BJ (cell line): ENCODE measurements around the gene ZNF467. TPM values are rescaled to one million over a fixed set of nuclear protein-coding genes. Genes with fewer than 3 reads are reported as not detected.

Experiments used
- CTCF ChIA-PET: fragments of 350-600 bp; formaldehyde crosslinking; extraction: SDS; loops from one replicate; lab custom pipeline; 2021; ENCODE audit warnings: antibody characterized with exemption, inconsistent platforms; lab: Yijun Ruan, JAX
- POLR2A ChIA-PET: fragments of 300-600 bp; sonication (Branson Sonifier 250); formaldehyde crosslinking; extraction: SDS; loops from one replicate; lab custom pipeline; 2021; ENCODE audit warnings: antibody characterized with exemption; lab: Charles Lee
- DNase-seq: peaks from one replicate; pipeline ENCODE4 v3.0.0-alpha.2; 2011; ENCODE audit warnings: low read depth
- H3K27me3 ChIP-seq: 2 replicates; pipeline ENCODE4 v1.6.0; 2011; ENCODE audit warnings: low read length; ENCODE audit not compliant: control insufficient read depth, insufficient read depth
- H3K36me3 ChIP-seq: 2 replicates; pipeline ENCODE4 v1.5.1; 2011; ENCODE audit warnings: low read length; ENCODE audit not compliant: control insufficient read depth, insufficient read depth
- H3K4me3 ChIP-seq: 2 replicates; pipeline ENCODE4 v1.5.1; 2011; ENCODE audit warnings: low read depth, mild to moderate bottlenecking, control low read depth, low read length
- CTCF ChIP-seq: IDR thresholded peaks from 2 replicates; pipeline ENCODE4 v1.5.1; 2011; ENCODE audit warnings: low read depth, mild to moderate bottlenecking, control low read depth, inconsistent platforms, low read length, moderate library complexity; ENCODE audit not compliant: insufficient read depth
- polyA plus RNA-seq: library from polyadenylated mRNA; depleted of rRNA; stranded (reverse); fragments of >200 nt; gene quantifications from 2 replicates; pipeline ENCODE4 v1.2.3, GENCODE V29; 2011

ZNF467 gene
- polyA plus RNA-seq, 1 experiment: 1.6 TPM

GRCh38 chr7:149787428-149788299 lies 14.3 kb upstream of the ZNF467 start:
- peak; percentile 6; the same call in 1 of the 2 replicates for TF ChIP-seq CTCF
- CTCF ChIA-PET: interaction anchor here (1.5 kb wide), 1 partner anchor 20 kb away, joined by 4 read pairs; no protein-coding TSS in a partner anchor
- no peak for DNase-seq
- no peaks in the 10 kb centered on the region for H3K36me3 ChIP-seq
- no peaks in the 10 kb centered on the region; the same call in none of the 2 replicates for H3K27me3 ChIP-seq
- POLR2A ChIA-PET: no interaction called here
- no peak overlapping the region for H3K4me3 ChIP-seq

- ChIA-PET POLR2A (no interaction called here), CTCF (interaction anchor here (0.6 kb wide), 1 partner anchor 9 kb away, joined by 3 read pairs; no protein-coding TSS in a partner anchor)
- H3K4me3 ChIP-seq: no peak overlapping the region
- no peak for DNase-seq
- no peak for TF ChIP-seq CTCF
- no peaks in the 10 kb centered on the region for H3K36me3 ChIP-seq
- no peaks in the 10 kb centered on the region; the same call in none of the 2 replicates for H3K27me3 ChIP-seq
These were observed 12.6 kb upstream of the ZNF467 start for GRCh38 chr7:149785983-149786382.

- no peaks in the 10 kb centered on the region; the same call in none of the 2 replicates for H3K27me3 ChIP-seq
- no peaks in the 10 kb centered on the region for H3K36me3 ChIP-seq
- DNase-seq: no peak
- no peak for TF ChIP-seq CTCF
- ChIA-PET POLR2A (no interaction called here), CTCF (interaction anchor here (0.6 to 1.3 kb wide), 2 partner anchors 10 to 11 kb away, joined by 3 to 4 read pairs; no protein-coding TSS in a partner anchor)
- no peak overlapping the region for H3K4me3 ChIP-seq
These were observed 12.0 kb upstream of the ZNF467 start for GRCh38 chr7:149785402-149785801.

- ChIA-PET CTCF (interaction anchor here (1.3 to 1.7 kb wide), 2 partner anchors 10 to 21 kb away, joined by 3 to 4 read pairs; no protein-coding TSS in a partner anchor), POLR2A (no interaction called here)
- H3K36me3 ChIP-seq: no peaks in the 10 kb centered on the region
- no peak for DNase-seq
- no peaks in the 10 kb centered on the region; the same call in none of the 2 replicates for H3K27me3 ChIP-seq
- H3K4me3 ChIP-seq: no peak overlapping the region
- no peak for TF ChIP-seq CTCF
These were observed 10.8 kb upstream of the ZNF467 start for GRCh38 chr7:149784251-149784608.

- H3K36me3 ChIP-seq: no peaks in the 10 kb centered on the region
- CTCF ChIA-PET: interaction anchor here (1.3 to 1.7 kb wide), 3 partner anchors 9 to 23 kb away, joined by 3 to 6 read pairs (median 4); no protein-coding TSS in a partner anchor
- H3K27me3 ChIP-seq: no peaks in the 10 kb centered on the region; the same call in none of the 2 replicates
- no peak for TF ChIP-seq CTCF
- no peak overlapping the region for H3K4me3 ChIP-seq
- POLR2A ChIA-PET: no interaction called here
- no peak for DNase-seq
These were observed 10.2 kb upstream of the ZNF467 start for GRCh38 chr7:149783386-149784250.
